Upper lobe of left lung (tissue), 4 donors: ENCODE results near the gene TP53I13.

Source experiments
- EP300 ChIP-seq, 4 donors: sonication (generic); formaldehyde crosslinking; IDR thresholded peaks; one replicate each; pipeline ENCODE4 v1.5.1; 2017; ENCODE audit warnings: antibody characterized with exemption in 4 of 4, control low read depth in 2 of 4
- POLR2A ChIP-seq, 4 donors: fragments of 450-650 bp; IDR thresholded peaks; one replicate each; pipeline ENCODE4 v1.5.1; 2016 to 2017; ENCODE audit warnings: antibody characterized with exemption in 4 of 4, mild to moderate bottlenecking in 2 of 4
- POLR2AphosphoS5 ChIP-seq, 2 donors: sonication (generic); formaldehyde crosslinking; IDR thresholded peaks; one replicate each; pipeline ENCODE4 v1.5.1; 2017; ENCODE audit warnings: antibody characterized with exemption in 2 of 2
- TF ChIP-seq, protein P1 (sequence below), 6 experiments: fragments of 450-650 bp in 4 of 6; fragments of 200-600 bp in 2 of 6; sonication (generic) in 2 of 6; IDR thresholded peaks; one replicate each; pipeline ENCODE4 v1.5.1; 2016 to 2019; ENCODE audit warnings: antibody characterized with exemption in 6 of 6

DNA sequence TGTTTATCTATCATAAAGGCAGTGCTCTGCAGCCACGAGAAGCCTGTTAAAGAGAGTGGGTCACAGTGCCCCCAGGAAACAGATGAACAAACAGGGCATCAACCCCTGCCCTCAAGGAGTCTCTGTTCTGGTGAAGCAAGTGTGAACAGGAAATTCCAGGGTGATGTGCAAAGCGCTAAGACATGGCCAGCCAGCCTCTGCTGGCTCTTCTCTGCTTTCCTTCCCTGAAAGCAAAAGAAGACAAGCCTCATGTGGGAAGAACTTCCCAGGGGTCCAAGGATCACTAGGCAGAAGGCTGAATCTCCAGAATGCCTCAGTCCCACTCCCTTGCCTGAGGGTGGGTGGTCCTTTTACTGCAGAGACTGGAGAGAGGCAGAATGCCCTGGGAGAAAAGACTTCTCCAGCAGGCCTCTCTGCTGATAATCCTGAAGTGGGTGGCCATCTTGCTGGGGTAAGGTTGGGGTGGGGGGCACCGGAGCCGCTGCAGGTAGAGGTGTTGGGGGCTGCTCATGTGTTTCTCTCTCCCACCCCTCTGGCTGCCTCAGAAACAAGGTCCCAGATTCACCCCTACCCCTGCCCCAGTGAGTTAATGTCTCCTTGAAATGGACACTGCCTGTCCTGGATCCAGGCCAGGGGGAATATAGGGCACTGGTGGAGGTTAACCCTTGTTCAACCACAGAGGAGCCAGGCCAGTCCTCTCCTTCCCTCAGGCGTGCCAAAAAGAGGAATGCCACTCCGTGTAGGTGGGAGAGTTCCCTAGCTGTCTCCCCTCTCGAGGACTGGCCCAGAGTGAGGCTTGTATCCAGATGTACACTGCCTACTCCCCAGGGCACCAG, 26.8 kb downstream of the TP53I13 start:
- TF ChIP-seq, protein P1, sequence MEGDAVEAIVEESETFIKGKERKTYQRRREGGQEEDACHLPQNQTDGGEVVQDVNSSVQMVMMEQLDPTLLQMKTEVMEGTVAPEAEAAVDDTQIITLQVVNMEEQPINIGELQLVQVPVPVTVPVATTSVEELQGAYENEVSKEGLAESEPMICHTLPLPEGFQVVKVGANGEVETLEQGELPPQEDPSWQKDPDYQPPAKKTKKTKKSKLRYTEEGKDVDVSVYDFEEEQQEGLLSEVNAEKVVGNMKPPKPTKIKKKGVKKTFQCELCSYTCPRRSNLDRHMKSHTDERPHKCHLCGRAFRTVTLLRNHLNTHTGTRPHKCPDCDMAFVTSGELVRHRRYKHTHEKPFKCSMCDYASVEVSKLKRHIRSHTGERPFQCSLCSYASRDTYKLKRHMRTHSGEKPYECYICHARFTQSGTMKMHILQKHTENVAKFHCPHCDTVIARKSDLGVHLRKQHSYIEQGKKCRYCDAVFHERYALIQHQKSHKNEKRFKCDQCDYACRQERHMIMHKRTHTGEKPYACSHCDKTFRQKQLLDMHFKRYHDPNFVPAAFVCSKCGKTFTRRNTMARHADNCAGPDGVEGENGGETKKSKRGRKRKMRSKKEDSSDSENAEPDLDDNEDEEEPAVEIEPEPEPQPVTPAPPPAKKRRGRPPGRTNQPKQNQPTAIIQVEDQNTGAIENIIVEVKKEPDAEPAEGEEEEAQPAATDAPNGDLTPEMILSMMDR (IDR thresholded peaks at IDR 0.05): no peak
- TF ChIP-seq POLR2AphosphoS5 (IDR thresholded peaks at IDR 0.05) (no peak), POLR2A (IDR thresholded peaks at IDR 0.05) (no peak), EP300 (IDR thresholded peaks at IDR 0.05) (no peak)
